K562 (cell line): ENCODE results near the gene SLC35B1. TPM values are rescaled to one million over a fixed set of nuclear protein-coding genes. Genes with fewer than 3 reads are reported as not detected.

Experiments used
- ATAC-seq: fragments of 200-7000 bp; cut with Tn5 transposase; 3 replicates; pipeline ENCODE4 v1.9.1; 2020; ENCODE audit warnings: moderate library complexity
- BruUV-seq: library from RNA; stranded (reverse); fragments of 400-500 nt; replicated peaks from 2 replicates; lab custom pipeline; 2021; lab: Mats Ljungman, UMichigan
- CTCF ChIA-PET: fragments of 300-600 bp; formaldehyde crosslinking; extraction: SDS; loops from one replicate; lab custom pipeline; 2021; ENCODE audit warnings: low intra/inter-chr PET ratio; lab: Yijun Ruan, JAX
- POLR2A ChIA-PET: fragments of 300-600, 350-650 bp; sonication (Branson Sonifier 250); formaldehyde crosslinking; extraction: SDS; loops from one replicate; lab custom pipeline; 2021; ENCODE audit warnings: antibody characterized with exemption, inconsistent platforms; lab: Yijun Ruan, JAX
- DNase-seq, 4 experiments: peaks; one replicate each; pipeline versions ENCODE4 v3.0.0 to v3.0.0-alpha.2; 2011 to 2018; ENCODE audit warnings: low spot score in 3 of 4, mixed read lengths in 3 of 4; ENCODE audit errors: extremely low read depth in 1 of 4
- FAIRE-seq: peaks from 2 replicates; lab custom pipeline; 2011; peaks lifted over from hg19 to GRCh38; lab: Jason Lieb, UNC
- H2AFZ ChIP-seq: 2 replicates; pipeline ENCODE4 v1.6.0; 2011; ENCODE audit warnings: low read depth, low read length, control low read depth, inconsistent platforms
- H3K27ac ChIP-seq: fragments of 200-600 bp; 3 replicates; pipeline ENCODE4 v1.8.0; 2011; ENCODE audit warnings: low read depth, mild to moderate bottlenecking, control low read depth, inconsistent platforms, low read length, moderate library complexity, mixed read lengths; ENCODE audit errors: extremely low read depth
- H3K27me3 ChIP-seq, 2 experiments: fragments of 300-600 bp in 1 of 2; 2 replicates in 1 of 2; 3 replicates in 1 of 2; pipeline versions ENCODE4 v1.6.0 to v1.8.0; 2011; ENCODE audit warnings: inconsistent platforms in 2 of 2, low read length in 2 of 2, mild to moderate bottlenecking in 1 of 2, mixed read lengths in 1 of 2, moderate library complexity in 1 of 2; ENCODE audit not compliant: control insufficient read depth in 2 of 2, insufficient read depth in 2 of 2
- H3K36me3 ChIP-seq: fragments of 300-600 bp; 3 replicates; pipeline ENCODE4 v1.8.0; 2011; ENCODE audit warnings: mild to moderate bottlenecking, low read length, inconsistent platforms; ENCODE audit not compliant: control insufficient read depth, insufficient read depth
- H3K4me1 ChIP-seq, 2 experiments: fragments of 200-600 bp in 1 of 2; replicated peaks in 1 of 2; 2 replicates in 1 of 2; 3 replicates in 1 of 2; pipeline versions ENCODE4 v1.5.1 to v1.8.0; 2011; ENCODE audit warnings: inconsistent platforms in 2 of 2, low read length in 2 of 2, mild to moderate bottlenecking in 1 of 2, mixed read lengths in 1 of 2, moderate library complexity in 1 of 2; ENCODE audit not compliant: control insufficient read depth in 2 of 2, insufficient read depth in 2 of 2
- H3K4me2 ChIP-seq: 2 replicates; pipeline ENCODE4 v1.6.1; 2011; ENCODE audit warnings: low read length, control low read depth, inconsistent platforms, mixed read lengths; ENCODE audit not compliant: insufficient read depth
- H3K4me3 ChIP-seq: fragments of 200-600 bp; sonication (generic), shearing (Covaris generic); 2 replicates; pipeline ENCODE4 v1.5.1; 2016; ENCODE audit warnings: control low read depth, inconsistent platforms
- H3K79me2 ChIP-seq: fragments of 200-600 bp; 3 replicates; pipeline ENCODE4 v1.8.0; 2011; ENCODE audit warnings: low read length, inconsistent platforms; ENCODE audit not compliant: control insufficient read depth, insufficient read depth
- H3K9ac ChIP-seq, 2 experiments: 2 replicates each; pipeline versions ENCODE4 v1.6.0 to v1.6.1; 2011; ENCODE audit warnings: low read depth in 2 of 2, low read length in 2 of 2, control low read depth in 1 of 2, inconsistent platforms in 1 of 2, mild to moderate bottlenecking in 1 of 2, mixed read lengths in 1 of 2; ENCODE audit not compliant: insufficient read depth in 1 of 2
- H3K9me1 ChIP-seq: one replicate; pipeline ENCODE4 v1.6.0; 2011; ENCODE audit warnings: inconsistent platforms, mild to moderate bottlenecking, low read length, moderate library complexity; ENCODE audit not compliant: control insufficient read depth, insufficient read depth
- H3K9me3 ChIP-seq: replicated peaks from 2 replicates; pipeline ENCODE4 v1.5.1; 2011; ENCODE audit warnings: low read depth, low read length, inconsistent platforms; ENCODE audit not compliant: control insufficient read depth, insufficient read depth
- H4K20me1 ChIP-seq: replicated peaks from 2 replicates; pipeline ENCODE4 v1.6.1; 2011; ENCODE audit warnings: low read length, inconsistent platforms, mixed read lengths; ENCODE audit not compliant: control insufficient read depth, insufficient read depth
- KAT7 ChIP-seq: sonication (generic); formaldehyde crosslinking; IDR thresholded peaks from 2 replicates; pipeline ENCODE4 v1.8.0; 2022; ENCODE audit warnings: missing genetic modification reagents, mild to moderate bottlenecking, borderline replicate concordance
- MTF1 ChIP-seq: fragments of 250-450 bp; sonication (Bioruptor Pico); IDR thresholded peaks from 2 replicates; pipeline ENCODE4 v1.9.0; 2021; ENCODE audit warnings: moderate library complexity, mild to moderate bottlenecking, inconsistent platforms, borderline replicate concordance
- NBN ChIP-seq: fragments of 450-650 bp; IDR thresholded peaks from 2 replicates; pipeline ENCODE4 v1.6.1; 2016; ENCODE audit warnings: low read depth, mild to moderate bottlenecking
- NFE2 ChIP-seq: IDR thresholded peaks from 2 replicates; pipeline ENCODE4 v1.6.1; 2014; ENCODE audit warnings: antibody characterized with exemption, low read depth
- USF2 ChIP-seq: sonication (generic); formaldehyde crosslinking; IDR thresholded peaks from 2 replicates; pipeline ENCODE4 v1.5.0; 2020; ENCODE audit warnings: missing genetic modification reagents
- ZC3H11A ChIP-seq: IDR thresholded peaks from 2 replicates; pipeline ENCODE4 v1.6.1; 2012; ENCODE audit warnings: low read depth, low read length, improper control_type of control experiment
- ZFP30 ChIP-seq: fragments of 250-450 bp; sonication (Bioruptor Pico); IDR thresholded peaks from 2 replicates; pipeline ENCODE4 v1.8.0; 2022; ENCODE audit warnings: moderate library complexity, mild to moderate bottlenecking, inconsistent platforms, borderline replicate concordance
- ZNF140 ChIP-seq: fragments of 250-450 bp; sonication (Bioruptor Pico); IDR thresholded peaks from 2 replicates; pipeline ENCODE4 v1.8.0; 2021; ENCODE audit warnings: moderate library complexity, mild to moderate bottlenecking, inconsistent platforms
- whole genome bisulfite sequencing: fragments of 100-300 bp; shearing (Covaris generic); methylation state at CpG from one replicate; pipeline ENCODE4 v1.1.6; 2016; ENCODE audit warnings: low coverage, mixed read lengths; ENCODE audit not compliant: insufficient coverage; ENCODE audit errors: missing lambda C conversion rate; 5-methylcytosine and 5-hydroxymethylcytosine counted together
- in situ Hi-C: fragments of 300-500 bp; cut with MboI; formaldehyde crosslinking; loops from 4 replicates; pipeline ENCODE4 v1.15.0; 2018; ENCODE audit warnings: inconsistent platforms, mixed read lengths
- intact Hi-C: fragments of 100-400 bp; cut with micrococcal nuclease; formaldehyde crosslinking; loops from 2 replicates; pipeline ENCODE4 v1.14.2; 2022
- polyA plus RNA-seq, 8 experiments: library from polyadenylated mRNA; depleted of rRNA in 4 of 8; stranded (reverse) in 5 of 8; unstranded in 3 of 8; fragments of >200 nt; fragmentation: Nextera tagmentation in 2 of 8; fragmentation: Illumina TruSeq in 1 of 8; extraction: Ambion mirVana in 2 of 8; extraction: Trizol in 1 of 8; gene quantifications; 2 replicates each; pipeline versions ENCODE4 v1.2.1 to v1.2.3, GENCODE V29; 2011 to 2014; ENCODE audit warnings: inconsistent platforms in 1 of 8, missing spikeins in 1 of 8
- total RNA-seq, 7 experiments: library from RNA; depleted of rRNA in 6 of 7; stranded (reverse); fragments of >200 nt in 6 of 7; fragmentation: Illumina TruSeq in 2 of 7; extraction: Trizol in 2 of 7; gene quantifications; 2 replicates each; pipeline versions ENCODE4 v1.2.1 to v1.2.3, GENCODE V29; 2011 to 2021; ENCODE audit warnings: low replicate concordance in 1 of 7
- TF ChIP-seq, protein P1 (sequence below): fragments of 250-450 bp; sonication (Bioruptor Pico); IDR thresholded peaks from 2 replicates; pipeline ENCODE4 v1.5.0; 2020; ENCODE audit warnings: mild to moderate bottlenecking
- TF ChIP-seq, protein P2 (sequence below): sonication (generic); formaldehyde crosslinking; IDR thresholded peaks from 2 replicates; pipeline ENCODE4 v1.8.0; 2023; ENCODE audit warnings: mild to moderate bottlenecking, missing genetic modification reagents
- TF ChIP-seq, protein P3 (sequence below): fragments of 450-650 bp; formaldehyde crosslinking; IDR thresholded peaks from 2 replicates; pipeline ENCODE4 v1.4.0; 2020; ENCODE audit warnings: mild to moderate bottlenecking, mixed read lengths
- TF ChIP-seq, protein P4 (sequence below): sonication (generic); formaldehyde crosslinking; IDR thresholded peaks from 2 replicates; pipeline ENCODE4 v1.8.0; 2022; ENCODE audit warnings: missing genetic modification reagents, mild to moderate bottlenecking, borderline replicate concordance

The SLC35B1 gene
- total and polyA plus RNA-seq, 9 of the 15 experiments (the other 6 are each of a cell fraction or from before 2014, with no cell fraction given): 51.4 to 87.9 (median 66.3) TPM

DNA sequence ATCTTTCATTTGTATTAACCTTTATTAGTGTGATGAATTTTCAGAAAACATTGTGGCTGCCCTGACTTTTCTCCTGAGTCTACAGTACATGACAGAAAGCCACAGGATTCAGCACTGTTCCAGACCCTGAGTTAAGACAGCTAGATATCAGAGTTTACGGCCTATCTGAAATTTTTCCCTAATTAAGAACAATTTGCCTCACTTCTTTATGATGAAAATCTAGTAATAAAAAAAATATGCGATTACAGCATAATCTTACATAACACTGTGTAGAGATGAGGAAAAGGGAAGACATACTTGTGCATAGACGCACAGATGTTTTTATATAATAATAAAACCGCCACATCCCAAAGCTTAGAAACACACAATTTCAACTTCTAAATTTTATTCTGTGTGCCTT lies 37.1 kb downstream of the SLC35B1 start (continued):
- TF ChIP-seq, protein P1, sequence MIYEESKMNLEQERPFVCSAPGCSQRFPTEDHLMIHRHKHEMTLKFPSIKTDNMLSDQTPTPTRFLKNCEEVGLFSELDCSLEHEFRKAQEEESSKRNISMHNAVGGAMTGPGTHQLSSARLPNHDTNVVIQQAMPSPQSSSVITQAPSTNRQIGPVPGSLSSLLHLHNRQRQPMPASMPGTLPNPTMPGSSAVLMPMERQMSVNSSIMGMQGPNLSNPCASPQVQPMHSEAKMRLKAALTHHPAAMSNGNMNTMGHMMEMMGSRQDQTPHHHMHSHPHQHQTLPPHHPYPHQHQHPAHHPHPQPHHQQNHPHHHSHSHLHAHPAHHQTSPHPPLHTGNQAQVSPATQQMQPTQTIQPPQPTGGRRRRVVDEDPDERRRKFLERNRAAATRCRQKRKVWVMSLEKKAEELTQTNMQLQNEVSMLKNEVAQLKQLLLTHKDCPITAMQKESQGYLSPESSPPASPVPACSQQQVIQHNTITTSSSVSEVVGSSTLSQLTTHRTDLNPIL: no peak

- Histone ChIP-seq H3K79me2 (peaks cover 76% of the 10 kb centered on the region), H3K9ac (no peak overlapping the region), H3K4me2 (no peak overlapping the region), H3K36me3 (peaks cover 25% of the 10 kb centered on the region), H3K4me1 (peaks cover 0 to 9% of the 10 kb centered on the region in 2 experiments; a peak in 2 of 5 replicates), H3K27ac (no peak overlapping the region), H3K9me3 (no peaks in the 10 kb centered on the region), H3K9me1 (no peaks in the 10 kb centered on the region), H4K20me1 (no peaks in the 10 kb centered on the region), H3K27me3 (no peaks in the 10 kb centered on the region), H3K4me3 (no peak overlapping the region), H2AFZ (no peak overlapping the region)
- DNase-seq (no peak), FAIRE-seq (no peak), ATAC-seq (no peak)
- POLR2A ChIA-PET: interaction anchor here (1.1 to 2.2 kb wide), 2 partner anchors 8 to 11 kb away, joined by 3 to 13 read pairs; no protein-coding TSS in a partner anchor
- intact Hi-C loops (no loop called here), in situ Hi-C loops (no loop called here)
- WGBS: 91% methylated on average over 1 of the region's 1 CpG
- BruUV-seq: no TSS peak
- CTCF ChIA-PET: no interaction called here
- TF ChIP-seq, protein P2, sequence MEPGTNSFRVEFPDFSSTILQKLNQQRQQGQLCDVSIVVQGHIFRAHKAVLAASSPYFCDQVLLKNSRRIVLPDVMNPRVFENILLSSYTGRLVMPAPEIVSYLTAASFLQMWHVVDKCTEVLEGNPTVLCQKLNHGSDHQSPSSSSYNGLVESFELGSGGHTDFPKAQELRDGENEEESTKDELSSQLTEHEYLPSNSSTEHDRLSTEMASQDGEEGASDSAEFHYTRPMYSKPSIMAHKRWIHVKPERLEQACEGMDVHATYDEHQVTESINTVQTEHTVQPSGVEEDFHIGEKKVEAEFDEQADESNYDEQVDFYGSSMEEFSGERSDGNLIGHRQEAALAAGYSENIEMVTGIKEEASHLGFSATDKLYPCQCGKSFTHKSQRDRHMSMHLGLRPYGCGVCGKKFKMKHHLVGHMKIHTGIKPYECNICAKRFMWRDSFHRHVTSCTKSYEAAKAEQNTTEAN (CRISPR knock-in tag): no peak
- TF ChIP-seq, protein P3, sequence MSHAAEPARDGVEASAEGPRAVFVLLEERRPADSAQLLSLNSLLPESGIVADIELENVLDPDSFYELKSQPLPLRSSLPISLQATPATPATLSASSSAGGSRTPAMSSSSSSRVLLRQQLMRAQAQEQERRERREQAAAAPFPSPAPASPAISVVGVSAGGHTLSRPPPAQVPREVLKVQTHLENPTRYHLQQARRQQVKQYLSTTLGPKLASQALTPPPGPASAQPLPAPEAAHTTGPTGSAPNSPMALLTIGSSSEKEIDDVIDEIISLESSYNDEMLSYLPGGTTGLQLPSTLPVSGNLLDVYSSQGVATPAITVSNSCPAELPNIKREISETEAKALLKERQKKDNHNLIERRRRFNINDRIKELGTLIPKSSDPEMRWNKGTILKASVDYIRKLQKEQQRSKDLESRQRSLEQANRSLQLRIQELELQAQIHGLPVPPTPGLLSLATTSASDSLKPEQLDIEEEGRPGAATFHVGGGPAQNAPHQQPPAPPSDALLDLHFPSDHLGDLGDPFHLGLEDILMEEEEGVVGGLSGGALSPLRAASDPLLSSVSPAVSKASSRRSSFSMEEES (CRISPR knock-in tag): no peak
- TF ChIP-seq ZNF140: no peak
- no peak for TF ChIP-seq NFE2
- no peak for TF ChIP-seq NBN
- TF ChIP-seq KAT7 (CRISPR knock-in tag): no peak
- TF ChIP-seq MTF1: no peak
- no peak for TF ChIP-seq ZC3H11A
- TF ChIP-seq ZFP30 (CRISPR knock-in tag): no peak
- TF ChIP-seq, protein P4, sequence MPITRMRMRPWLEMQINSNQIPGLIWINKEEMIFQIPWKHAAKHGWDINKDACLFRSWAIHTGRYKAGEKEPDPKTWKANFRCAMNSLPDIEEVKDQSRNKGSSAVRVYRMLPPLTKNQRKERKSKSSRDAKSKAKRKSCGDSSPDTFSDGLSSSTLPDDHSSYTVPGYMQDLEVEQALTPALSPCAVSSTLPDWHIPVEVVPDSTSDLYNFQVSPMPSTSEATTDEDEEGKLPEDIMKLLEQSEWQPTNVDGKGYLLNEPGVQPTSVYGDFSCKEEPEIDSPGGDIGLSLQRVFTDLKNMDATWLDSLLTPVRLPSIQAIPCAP (CRISPR knock-in tag): no peak
- no peak for TF ChIP-seq USF2 (CRISPR knock-in tag)
These were observed 37.8 kb downstream of the SLC35B1 start for GRCh38 chr17:49670002-49670401.
